NCI-H2081 (cell line): Measurements from ENCODE around the gene GRIK3.

Experiments
- DNase-seq, 2 experiments: peaks; one replicate each; lab custom pipeline; 2025; lab: John Stamatoyannopoulos, UW

The GRIK3 gene

DNA sequence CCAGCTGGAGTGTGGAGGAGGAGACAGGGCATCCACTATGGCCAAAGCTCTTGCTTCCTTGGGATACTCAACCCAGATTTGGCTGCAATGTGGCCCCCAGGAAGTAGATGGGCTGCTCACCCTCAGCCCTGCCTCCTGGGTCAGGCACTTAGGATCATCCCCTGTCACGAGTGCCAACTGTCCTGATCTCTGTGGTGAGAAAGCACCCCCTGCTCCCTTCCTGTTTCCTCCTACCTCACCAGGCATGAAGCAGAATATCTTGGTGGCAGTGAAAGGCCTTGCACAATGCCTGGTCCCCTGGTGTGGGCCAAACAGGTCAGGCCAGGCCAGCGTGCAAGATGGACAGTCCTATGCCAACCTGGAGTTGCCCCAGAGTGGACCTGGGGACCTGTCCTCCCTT lies 211.7 kb downstream of the GRIK3 start:
- no peak for DNase-seq

GRCh38 chr1:36821386-36821785 lies 212.9 kb downstream of the GRIK3 start:
- DNase-seq, result no peak

- DNase-seq, result peak in 1 of 2 experiments; percentile 8
Observed at GRCh38 chr1:36818771-36819170, 215.5 kb downstream of the GRIK3 start.

GRCh38 chr1:36816348-36816747 lies 218.0 kb downstream of the GRIK3 start:
- no peak for DNase-seq

DNA sequence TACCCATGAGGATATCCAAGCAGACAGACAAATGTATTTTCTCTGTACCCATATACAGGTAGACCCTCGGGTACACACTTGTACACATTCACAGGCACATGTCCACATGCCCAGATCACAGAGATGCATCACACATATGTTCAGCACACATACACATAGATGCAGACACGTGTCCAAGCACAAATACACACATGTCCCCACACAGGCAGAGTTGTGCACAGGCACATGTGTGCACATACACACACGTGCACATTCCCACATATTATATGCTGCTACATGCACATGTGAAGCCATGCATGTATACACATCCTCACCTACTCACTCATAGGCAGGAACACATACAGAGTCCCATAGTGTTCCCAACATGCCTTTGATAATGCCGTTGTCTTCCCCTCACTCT lies 219.5 kb downstream of the GRIK3 start:
- DNase-seq, result no peak

- DNase-seq, result no peak
Observed at GRCh38 chr1:36814083-36814482, 220.2 kb downstream of the GRIK3 start.

DNA sequence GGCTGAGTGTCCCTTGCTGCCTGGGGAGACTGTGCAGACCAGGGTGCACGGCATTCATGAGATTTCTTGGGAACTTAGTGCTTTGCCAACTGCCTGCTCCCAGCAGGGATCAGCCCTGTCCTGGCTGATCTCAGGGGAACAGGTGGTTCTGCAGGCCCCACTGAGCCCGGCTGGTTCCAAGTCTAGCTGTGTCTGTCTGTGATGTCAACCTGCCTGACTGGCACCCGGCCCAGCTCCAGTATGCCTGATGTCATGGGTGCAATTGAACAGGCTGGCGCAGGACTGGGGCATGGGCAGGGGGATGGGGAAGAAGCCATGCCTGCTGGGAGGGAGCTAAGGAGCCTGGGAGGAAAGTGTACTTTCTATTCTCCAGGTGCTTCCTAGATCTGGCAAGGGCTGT lies 227.1 kb downstream of the GRIK3 start:
- peak in 1 of 2 experiments; percentile 37 for DNase-seq

GRCh38 chr1:36805979-36806640 lies 228.2 kb downstream of the GRIK3 start:
- no peak for DNase-seq

DNA sequence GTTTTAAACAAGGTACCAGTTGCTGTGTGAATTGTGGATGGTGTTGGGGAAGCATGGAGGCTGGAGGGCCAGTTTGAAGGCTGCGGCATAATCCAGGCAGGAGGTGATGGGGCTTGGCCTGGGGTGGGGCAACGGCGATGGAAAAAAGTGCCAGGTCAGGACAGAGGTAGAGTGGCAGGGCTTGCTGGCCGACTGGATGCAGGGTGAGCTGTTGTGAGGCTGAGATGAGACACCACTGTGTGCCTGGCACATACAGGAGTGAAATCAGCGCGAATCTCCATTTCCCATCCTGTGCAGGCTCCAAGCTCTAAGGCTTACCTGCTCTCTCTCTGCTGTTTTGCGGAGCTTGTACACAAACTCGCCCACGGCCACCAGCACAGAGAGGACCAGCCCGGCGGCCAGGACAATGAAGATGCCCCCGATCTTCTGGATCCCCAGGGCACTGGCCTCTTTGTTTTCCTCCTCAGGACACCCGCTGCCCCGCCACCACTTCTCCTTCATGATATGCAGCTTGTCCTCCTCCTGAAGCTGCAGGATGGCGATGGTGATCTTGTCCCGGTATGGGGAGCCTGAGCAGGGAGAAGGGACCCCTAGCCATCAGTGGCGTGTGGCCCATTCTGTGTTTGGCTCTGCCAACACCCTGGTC lies 229.5 kb downstream of the GRIK3 start:
- DNase-seq, result no peak

DNA sequence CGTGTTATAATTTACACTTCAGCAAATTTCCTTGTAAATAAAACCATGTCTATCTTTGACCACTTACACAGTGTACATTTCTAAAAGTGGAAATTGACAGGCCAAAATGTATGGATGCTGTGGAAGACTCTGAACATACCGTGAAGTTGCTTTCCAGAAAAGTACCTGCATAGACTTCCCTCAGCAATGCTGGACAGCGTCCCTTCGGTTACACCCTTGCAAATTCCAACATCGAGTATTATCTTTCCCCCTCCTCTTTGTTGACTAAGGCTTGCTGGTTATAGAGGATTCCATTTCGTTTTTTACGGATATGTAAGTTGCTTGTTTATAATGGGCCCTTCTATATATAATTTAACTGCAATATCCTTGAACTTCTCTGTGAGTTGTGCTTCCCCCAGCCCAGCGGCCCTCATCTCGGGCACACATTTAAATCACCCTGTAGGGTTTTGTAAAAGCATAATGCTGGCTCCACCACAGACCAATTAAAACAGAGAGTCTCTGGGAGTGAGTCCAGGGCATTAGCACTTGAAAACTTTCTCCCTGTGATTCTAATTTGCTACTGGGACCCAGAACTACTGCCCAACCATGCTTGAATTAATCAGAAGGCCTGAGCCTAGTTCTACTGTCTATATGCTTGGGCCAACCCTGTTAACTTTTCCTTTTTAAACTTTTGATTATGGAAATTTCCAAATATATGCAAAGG lies 230.3 kb downstream of the GRIK3 start:
- no peak for DNase-seq

- DNase-seq, result no peak
Observed at GRCh38 chr1:36802018-36802417, 232.3 kb downstream of the GRIK3 start.

DNA sequence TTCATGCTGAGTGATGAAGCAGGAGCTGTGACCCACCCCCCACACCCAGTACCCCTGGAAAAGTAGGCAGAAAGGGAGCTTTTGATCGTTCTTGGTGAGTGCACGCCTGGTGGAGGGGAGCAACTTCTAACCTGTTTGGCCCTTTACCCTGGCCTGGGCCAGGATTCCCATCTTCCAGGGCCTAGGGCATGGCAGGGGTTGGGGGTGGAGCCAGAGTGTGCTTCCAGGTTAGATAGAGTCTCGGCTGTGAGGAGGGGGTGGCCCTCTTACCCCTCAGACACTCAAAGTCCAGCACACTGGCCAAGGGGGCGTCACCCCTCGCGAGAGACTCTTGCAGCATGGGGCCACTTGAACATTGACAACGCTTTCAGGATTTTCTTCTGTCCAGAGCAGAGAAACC lies 236.6 kb downstream of the GRIK3 start:
- DNase-seq, result no peak

- DNase-seq, result no peak
Observed at GRCh38 chr1:36796733-36797132, 237.6 kb downstream of the GRIK3 start.

DNA sequence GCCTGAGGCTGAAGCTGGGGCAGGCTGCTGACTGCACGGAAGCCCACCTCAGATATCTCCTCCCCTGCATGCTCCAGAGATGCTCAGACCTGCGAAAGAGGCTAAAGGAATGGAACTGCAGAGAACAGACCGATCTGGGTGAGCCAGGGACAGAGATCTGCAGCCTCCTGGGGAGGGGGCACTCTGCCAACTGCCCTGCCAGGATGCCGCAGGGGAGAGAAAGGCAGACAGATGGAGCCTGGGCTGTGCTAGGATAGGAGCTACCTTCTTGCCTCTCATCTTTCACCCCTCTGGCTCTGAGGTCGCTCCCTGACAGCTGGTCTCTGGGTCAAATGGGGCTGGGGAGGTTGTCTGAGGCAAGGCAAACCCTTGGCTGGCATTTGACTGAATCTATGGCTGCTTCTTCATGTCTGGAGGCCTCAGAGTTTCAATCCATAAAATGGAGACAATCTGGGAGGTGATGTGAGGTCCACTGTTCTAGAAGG lies 238.2 kb downstream of the GRIK3 start:
- DNase-seq, result peak in 1 of 2 experiments; percentile 44

- no peak for DNase-seq
Observed at GRCh38 chr1:36794460-36794859, 239.9 kb downstream of the GRIK3 start.

DNA sequence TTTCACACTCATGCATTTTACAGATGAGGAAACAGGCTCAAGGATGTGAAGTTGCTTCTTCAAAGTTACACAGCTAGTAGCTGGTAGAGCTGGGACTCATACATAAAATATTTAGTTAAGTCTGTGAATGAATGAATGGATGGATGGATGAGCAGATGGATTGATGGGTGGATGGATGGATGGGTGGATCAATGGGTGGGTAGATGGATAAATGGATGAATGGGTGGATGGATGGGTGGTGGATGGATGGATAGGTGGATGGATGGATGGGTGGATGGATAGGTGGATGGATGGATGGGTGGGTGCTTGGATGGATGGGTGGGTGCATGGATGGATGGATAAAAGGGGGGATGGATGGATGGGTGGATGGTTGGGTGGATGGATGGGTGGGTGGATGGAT lies 240.9 kb downstream of the GRIK3 start:
- no peak for DNase-seq

DNA sequence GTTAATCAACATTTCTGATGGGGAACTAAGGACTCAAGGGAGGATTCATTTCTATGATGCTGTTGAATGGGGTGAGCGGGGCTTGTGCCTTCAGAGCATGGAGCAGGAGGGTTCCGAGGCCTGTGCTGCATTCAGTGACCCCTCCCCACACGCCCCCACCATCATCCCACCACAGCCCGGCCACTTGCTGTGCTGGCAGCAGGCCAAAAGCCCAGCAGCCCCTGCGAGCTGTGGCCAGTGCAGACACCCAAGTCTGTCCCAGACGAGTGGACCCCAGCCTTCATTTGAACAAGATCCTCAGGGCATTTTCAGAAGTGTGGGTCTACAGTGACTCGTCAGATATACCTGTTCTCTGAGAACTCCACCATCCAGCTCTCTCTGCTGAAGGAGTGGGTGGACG lies 242.0 kb downstream of the GRIK3 start:
- DNase-seq, result no peak

- DNase-seq, result no peak
Observed at GRCh38 chr1:36790191-36790590, 244.1 kb downstream of the GRIK3 start.

- DNase-seq, result no peak
Observed at GRCh38 chr1:36789535-36789934, 244.8 kb downstream of the GRIK3 start.

- DNase-seq, result peak in 1 of 2 experiments; percentile 50
Observed at GRCh38 chr1:36787312-36787913, 246.9 kb downstream of the GRIK3 start.

DNA sequence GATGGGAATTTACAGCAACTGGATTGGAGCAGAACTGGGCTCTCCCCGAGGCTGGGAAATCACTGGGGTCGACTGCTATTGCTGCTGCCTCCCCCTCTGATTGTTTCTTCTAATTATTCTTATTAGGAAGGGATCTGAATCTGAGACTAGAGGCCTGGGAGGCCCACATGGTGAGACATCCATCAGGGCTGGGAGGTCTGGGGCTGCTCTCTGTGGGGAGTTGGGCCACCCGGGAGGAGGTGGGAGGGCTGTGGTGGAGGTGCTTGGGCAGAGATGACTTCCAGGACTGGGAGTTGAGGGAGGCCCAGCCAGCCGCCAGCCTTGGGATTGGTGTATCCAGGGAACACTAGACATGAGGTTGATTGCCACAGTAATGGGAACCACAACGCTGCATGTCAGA lies 247.9 kb downstream of the GRIK3 start:
- no peak for DNase-seq

- no peak for DNase-seq
Observed at GRCh38 chr1:36784147-36784859, 250.0 kb downstream of the GRIK3 start.
